Astrocyte (in vitro differentiated cells and primary cell): ENCODE data around the gene TMCC1.

Source experiments
- EZH2 ChIP-seq: IDR thresholded peaks from 2 replicates; pipeline ENCODE4 v1.6.1; 2012; ENCODE audit warnings: mild to moderate bottlenecking, low read length, inconsistent platforms; ENCODE audit not compliant: insufficient read depth
- TF ChIP-seq, protein P1 (sequence below): IDR thresholded peaks from 2 replicates; pipeline ENCODE4 v1.5.1; 2011; ENCODE audit warnings: low read depth, mild to moderate bottlenecking, inconsistent platforms, low read length, moderate library complexity; ENCODE audit not compliant: insufficient read depth

DNA sequence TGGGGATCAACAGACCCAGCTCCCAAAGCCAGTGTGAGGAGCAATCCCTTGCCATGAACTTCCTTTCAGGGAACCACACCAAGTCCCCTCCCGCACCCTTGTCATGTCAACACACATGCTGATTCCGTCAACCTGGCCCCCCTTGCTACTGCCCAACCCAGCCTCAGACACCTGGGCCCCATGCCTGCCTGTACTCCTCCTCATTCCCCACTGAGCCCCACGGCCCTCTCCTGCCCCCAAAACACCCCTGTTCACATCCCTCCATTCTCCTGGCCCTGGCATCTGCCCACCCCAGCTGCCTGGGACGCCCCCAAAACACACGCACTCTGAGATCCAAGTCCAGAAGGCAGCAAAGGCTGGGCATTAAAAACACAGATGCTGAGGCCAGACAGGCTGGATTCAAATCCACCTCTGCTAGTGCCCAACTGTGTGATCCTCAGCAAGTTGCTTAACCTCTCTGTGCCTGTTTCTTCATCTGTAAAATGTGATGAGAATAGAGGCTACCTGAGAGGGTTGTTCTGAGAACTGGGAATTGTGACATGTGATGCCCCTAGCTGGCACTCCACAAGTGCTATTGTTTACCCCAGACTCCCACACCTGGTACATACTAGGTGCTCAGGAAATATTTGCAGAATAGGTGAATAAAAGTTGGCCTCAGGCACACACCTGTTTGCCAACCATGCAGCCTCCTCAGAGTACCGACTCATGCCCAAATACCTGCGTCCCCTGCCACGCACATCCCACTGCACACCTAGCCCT lies 289.3 kb downstream of the TMCC1 start:
- TF ChIP-seq, protein P1, sequence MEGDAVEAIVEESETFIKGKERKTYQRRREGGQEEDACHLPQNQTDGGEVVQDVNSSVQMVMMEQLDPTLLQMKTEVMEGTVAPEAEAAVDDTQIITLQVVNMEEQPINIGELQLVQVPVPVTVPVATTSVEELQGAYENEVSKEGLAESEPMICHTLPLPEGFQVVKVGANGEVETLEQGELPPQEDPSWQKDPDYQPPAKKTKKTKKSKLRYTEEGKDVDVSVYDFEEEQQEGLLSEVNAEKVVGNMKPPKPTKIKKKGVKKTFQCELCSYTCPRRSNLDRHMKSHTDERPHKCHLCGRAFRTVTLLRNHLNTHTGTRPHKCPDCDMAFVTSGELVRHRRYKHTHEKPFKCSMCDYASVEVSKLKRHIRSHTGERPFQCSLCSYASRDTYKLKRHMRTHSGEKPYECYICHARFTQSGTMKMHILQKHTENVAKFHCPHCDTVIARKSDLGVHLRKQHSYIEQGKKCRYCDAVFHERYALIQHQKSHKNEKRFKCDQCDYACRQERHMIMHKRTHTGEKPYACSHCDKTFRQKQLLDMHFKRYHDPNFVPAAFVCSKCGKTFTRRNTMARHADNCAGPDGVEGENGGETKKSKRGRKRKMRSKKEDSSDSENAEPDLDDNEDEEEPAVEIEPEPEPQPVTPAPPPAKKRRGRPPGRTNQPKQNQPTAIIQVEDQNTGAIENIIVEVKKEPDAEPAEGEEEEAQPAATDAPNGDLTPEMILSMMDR = no peak
- TF ChIP-seq EZH2 = no peak
